ENCODE results near the gene SLC6A17. TPM values are rescaled to one million over a fixed set of nuclear protein-coding genes. Genes with fewer than 3 reads are reported as not detected.

Gene SLC6A17
- total and polyA plus RNA-seq, 2 donors (not counting 1 experiment from before 2014, with no cell fraction given): not detected

DNA sequence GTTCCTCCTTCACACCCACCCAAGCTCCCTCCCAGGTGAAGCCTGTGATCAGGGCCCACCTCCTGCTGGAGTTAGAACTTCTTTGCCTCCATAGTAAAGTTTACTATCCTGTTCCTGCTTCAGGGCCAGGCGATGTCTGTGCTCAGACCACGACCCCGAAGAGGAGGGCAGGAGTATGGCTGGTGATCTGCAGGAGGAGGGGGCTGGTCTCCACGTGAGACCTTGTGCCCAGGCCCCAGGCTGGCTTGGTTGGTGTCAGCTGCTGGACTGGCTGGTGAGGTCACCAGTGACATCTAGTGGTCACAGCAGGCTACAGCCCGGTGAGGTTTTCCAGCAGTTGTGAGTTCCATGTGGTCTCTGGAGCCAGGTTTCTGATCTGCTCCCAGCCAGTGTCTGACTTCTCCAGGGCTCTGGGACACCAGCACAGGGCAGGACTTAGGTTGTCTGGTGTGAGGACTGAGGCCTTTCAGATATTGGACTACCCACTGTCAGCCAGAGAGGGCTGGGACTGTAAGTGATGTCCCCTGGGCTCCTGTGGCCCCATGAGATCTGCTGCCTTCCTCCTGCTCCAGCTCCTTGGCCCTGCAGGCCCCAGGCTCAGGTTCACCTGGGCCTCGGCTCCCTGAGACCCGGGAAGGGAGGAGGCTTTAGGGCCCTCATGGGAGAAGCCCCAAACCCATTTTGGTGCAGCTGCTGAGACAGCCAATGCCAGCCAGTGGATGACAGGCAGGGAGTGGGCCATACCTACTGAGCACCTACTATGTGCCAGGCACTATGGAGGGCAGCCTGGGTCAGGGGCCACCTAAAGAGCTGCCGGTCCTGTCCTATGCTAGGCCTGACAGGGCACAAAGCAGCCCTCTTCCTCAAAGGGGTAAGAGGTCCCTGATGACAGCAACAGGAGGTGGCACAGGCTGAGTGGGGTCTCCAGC lies 44.0 kb upstream of the SLC6A17 start:
- Histone ChIP-seq H3K4me3 (ENCODE audit: control extremely low read depth in 1 of 5, extremely low read depth in 1 of 5, insufficient read depth in 1 of 5, low read depth in 2 of 5, low read length in 4 of 5) (no peak overlapping the region), H3K79me2 (ENCODE audit: control insufficient read depth, insufficient read depth, low read length) (no peaks in the 10 kb centered on the region), H3K27ac (ENCODE audit: low read length in 2 of 2) (no peak overlapping the region), H2AFZ (ENCODE audit: insufficient read depth, low read depth, low read length, poor library complexity, severe bottlenecking) (peak overlapping the region; percentile 26), H3K4me1 (ENCODE audit: control insufficient read depth in 2 of 2, insufficient read depth in 2 of 2, low read length in 2 of 2) (peaks cover 16 to 24% of the 10 kb centered on the region in 2 donors), H4K20me1 (ENCODE audit: control insufficient read depth, insufficient read depth, low read length, poor library complexity, severe bottlenecking) (no peaks in the 10 kb centered on the region), H3K27me3 (replicated peaks in 1 of 4; ENCODE audit: control extremely low read depth in 1 of 4, control insufficient read depth in 3 of 4, insufficient read depth in 4 of 4, low read length in 3 of 4) (no peaks in the 10 kb centered on the region), H3K9ac (ENCODE audit: low read length) (no peak overlapping the region), H3K4me2 (replicated peaks; ENCODE audit: low read depth, low read length, poor library complexity, severe bottlenecking) (no peak overlapping the region), H3K9me3 (ENCODE audit: control extremely low read depth in 1 of 3, control insufficient read depth in 2 of 3, insufficient read depth in 1 of 3, low read length in 2 of 3) (no peaks in the 10 kb centered on the region), H3K36me3 (replicated peaks in 1 of 2; ENCODE audit: control extremely low read depth in 1 of 2, control insufficient read depth in 1 of 2, extremely low read depth in 1 of 2, insufficient read depth in 2 of 2, low read length in 1 of 2) (no peaks in the 10 kb centered on the region)
- ATAC-seq (ENCODE audit: low read depth) (peak; percentile 83), DNase-seq (peak; percentile 76)
- Mint-ChIP-seq H3K27me3 (peaks cover 20% of the 10 kb centered on the region), H3K9me3 (ENCODE audit: insufficient read depth) (no peaks in the 10 kb centered on the region), H3K4me1 (peaks cover 27% of the 10 kb centered on the region), H3K27ac (no peak overlapping the region), H3K4me3 (no peak overlapping the region)
- intact Hi-C loops (cut with micrococcal nuclease): loop anchor here (1.0 kb wide), 3 partner anchors 18 to 77 kb away; no protein-coding TSS in a partner anchor
- CTCF ChIA-PET: interaction anchor here (0.6 to 6.6 kb wide), 20 partner anchors 9 to 934 kb away, joined by 3 to 93 read pairs (median 4); partner anchors contain the start of gene STRIP1
- POLR2A ChIA-PET: no interaction called here
- WGBS (ENCODE audit: insufficient coverage): 19% methylated on average over 7 of the region's 8 CpGs
- TF ChIP-seq EZH2 (IDR thresholded peaks at IDR 0.05; ENCODE audit: borderline replicate concordance, insufficient read depth, low read depth, low read length, poor library complexity, severe bottlenecking): no peak
- TF ChIP-seq, protein P1, sequence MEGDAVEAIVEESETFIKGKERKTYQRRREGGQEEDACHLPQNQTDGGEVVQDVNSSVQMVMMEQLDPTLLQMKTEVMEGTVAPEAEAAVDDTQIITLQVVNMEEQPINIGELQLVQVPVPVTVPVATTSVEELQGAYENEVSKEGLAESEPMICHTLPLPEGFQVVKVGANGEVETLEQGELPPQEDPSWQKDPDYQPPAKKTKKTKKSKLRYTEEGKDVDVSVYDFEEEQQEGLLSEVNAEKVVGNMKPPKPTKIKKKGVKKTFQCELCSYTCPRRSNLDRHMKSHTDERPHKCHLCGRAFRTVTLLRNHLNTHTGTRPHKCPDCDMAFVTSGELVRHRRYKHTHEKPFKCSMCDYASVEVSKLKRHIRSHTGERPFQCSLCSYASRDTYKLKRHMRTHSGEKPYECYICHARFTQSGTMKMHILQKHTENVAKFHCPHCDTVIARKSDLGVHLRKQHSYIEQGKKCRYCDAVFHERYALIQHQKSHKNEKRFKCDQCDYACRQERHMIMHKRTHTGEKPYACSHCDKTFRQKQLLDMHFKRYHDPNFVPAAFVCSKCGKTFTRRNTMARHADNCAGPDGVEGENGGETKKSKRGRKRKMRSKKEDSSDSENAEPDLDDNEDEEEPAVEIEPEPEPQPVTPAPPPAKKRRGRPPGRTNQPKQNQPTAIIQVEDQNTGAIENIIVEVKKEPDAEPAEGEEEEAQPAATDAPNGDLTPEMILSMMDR (IDR thresholded peaks at IDR 0.05): peak; percentile 93
